ENCODE measurements around the gene CMPK1. TPM values are rescaled to one million over a fixed set of nuclear protein-coding genes. Genes with fewer than 3 reads are reported as not detected.

Gene CMPK1
- total and polyA plus RNA-seq, 2 donors (not counting 3 experiments of a cell fraction or from before 2014, with no cell fraction given): 16.4 to 79.6 TPM

DNA sequence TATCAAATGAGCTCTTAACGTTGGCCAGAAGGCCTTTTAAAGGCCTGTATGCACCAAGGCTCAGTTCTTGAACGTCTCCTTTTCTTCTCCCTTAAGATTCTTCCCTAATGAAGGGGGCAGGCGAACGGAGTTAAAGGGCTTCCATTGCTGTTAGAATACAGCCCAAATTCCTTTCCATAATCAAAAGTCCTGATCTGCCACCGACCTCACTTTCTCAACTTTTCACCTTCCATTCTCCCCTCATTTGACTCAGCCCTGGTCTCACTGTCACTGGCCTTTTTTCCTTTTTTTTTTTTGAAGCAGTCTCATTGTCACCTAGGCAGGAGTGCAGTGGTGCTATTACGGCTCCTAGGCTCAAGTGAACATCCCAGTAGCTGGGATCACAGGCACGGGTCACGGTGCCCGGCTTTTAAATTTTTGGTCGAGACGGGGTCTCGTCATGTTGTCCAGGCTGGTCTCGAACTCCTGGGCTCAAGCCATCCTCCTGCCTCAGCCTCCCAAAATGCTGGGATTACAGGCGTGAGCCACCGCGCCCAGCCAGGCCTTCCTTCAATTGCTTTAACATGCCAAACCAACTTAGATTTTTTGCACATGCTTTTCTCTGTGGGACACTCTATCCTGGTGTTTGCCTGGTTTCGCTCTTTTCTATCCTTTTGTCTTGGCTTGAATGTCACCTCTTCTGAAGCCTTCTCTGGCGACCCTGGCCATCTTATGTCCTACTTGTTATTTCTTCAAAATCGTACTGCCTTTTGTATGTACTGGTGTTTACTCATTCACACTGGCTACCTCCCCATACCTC lies 612 bp upstream of the CMPK1 start:
- Histone ChIP-seq H3K4me3 (replicated peaks in 1 of 3; ENCODE audit: insufficient read depth in 1 of 3, low read depth in 1 of 3, low read length in 3 of 3) (peak overlapping the region; percentile 82 to 94 (median 85)), H3K9me1 (replicated peaks; ENCODE audit: control insufficient read depth, extremely low read depth, insufficient read depth, low read length) (no peaks in the 10 kb centered on the region), H2AFZ (ENCODE audit: low read depth, low read length) (peak overlapping the region; percentile 91), H3K9me3 (replicated peaks; ENCODE audit: control insufficient read depth, insufficient read depth, low read length) (no peaks in the 10 kb centered on the region), H3K9ac (replicated peaks; ENCODE audit: extremely low read depth, insufficient read depth, low read length) (peak overlapping the region; percentile 79), H4K20me1 (replicated peaks; ENCODE audit: control insufficient read depth, extremely low read depth, insufficient read depth, low read length) (no peaks in the 10 kb centered on the region), H3K27ac (ENCODE audit: insufficient read depth, low read depth, low read length) (peak overlapping the region; percentile 69), H3K79me2 (ENCODE audit: control insufficient read depth, insufficient read depth, low read length) (peaks cover 39% of the 10 kb centered on the region), H3K4me1 (ENCODE audit: control insufficient read depth, extremely low read depth, insufficient read depth, low read length) (peaks cover 26% of the 10 kb centered on the region), H3K36me3 (ENCODE audit: control insufficient read depth in 2 of 2, extremely low read depth in 1 of 2, insufficient read depth in 2 of 2, low read length in 2 of 2) (no peaks in the 10 kb centered on the region), H3K27me3 (ENCODE audit: control insufficient read depth in 2 of 2, insufficient read depth in 2 of 2, low read length in 2 of 2) (no peaks in the 10 kb centered on the region), H3K4me2 (ENCODE audit: insufficient read depth, low read length) (peak overlapping the region; percentile 91)
- dilution Hi-C loops (cut with MboI; ENCODE audit: extremely low pct_ligation_motif_present, low sequenced_read_pairs) (no loop called here), intact Hi-C loops (cut with micrococcal nuclease) (loop anchor here (1.0 to 10.0 kb wide), 2 partner anchors 19 to 618 kb away; partner anchors contain the start of genes EFCAB14 and STIL)
- FAIRE-seq: peak; percentile 31
- TF ChIP-seq FOS (IDR thresholded peaks at IDR 0.05; ENCODE audit: borderline replicate concordance, insufficient read depth, low read length) (no peak), POLR2AphosphoS5 (IDR thresholded peaks at IDR 0.05; ENCODE audit: insufficient read depth, low read depth, low read length) (no peak), CTCF (IDR thresholded peaks at IDR 0.05; ENCODE audit: extremely low read depth in 1 of 2, insufficient read depth in 1 of 2, low read depth in 1 of 2, low read length in 2 of 2) (no peak), POLR2A (IDR thresholded peaks at IDR 0.05; ENCODE audit: low read depth, low read length) (no peak), GATA2 (IDR thresholded peaks at IDR 0.05; ENCODE audit: insufficient read depth, insufficient read length, low read depth, low read length) (no peak), EZH2 (IDR thresholded peaks at IDR 0.05; ENCODE audit: borderline replicate concordance, low read depth, low read length, severe bottlenecking) (no peak), MYC (IDR thresholded peaks at IDR 0.05; ENCODE audit: low read depth, low read length) (no peak), JUN (IDR thresholded peaks at IDR 0.05; ENCODE audit: borderline replicate concordance, insufficient read depth, insufficient read length, low read depth) (no peak)
- TF ChIP-seq, protein P1, sequence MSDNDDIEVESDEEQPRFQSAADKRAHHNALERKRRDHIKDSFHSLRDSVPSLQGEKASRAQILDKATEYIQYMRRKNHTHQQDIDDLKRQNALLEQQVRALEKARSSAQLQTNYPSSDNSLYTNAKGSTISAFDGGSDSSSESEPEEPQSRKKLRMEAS (IDR thresholded peaks at IDR 0.05; ENCODE audit: insufficient read depth, insufficient read length): no peak
- ChIA-PET POLR2A (interaction anchor here (0.6 to 2.7 kb wide), 7 partner anchors 11 to 200 kb away, joined by 3 to 21 read pairs (median 4); partner anchors contain the start of gene STIL), CTCF (interaction anchor here (0.7 to 2.9 kb wide), 22 partner anchors 8 to 393 kb away, joined by 3 to 31 read pairs (median 4); partner anchors contain the start of gene STIL)
- BruUV-seq (replicated peaks): TSS peak; percentile 52
- DNase-seq (ENCODE audit: low read depth, low spot score): peak; percentile 6
